Activated gamma-delta T cell treated with Interleukin-2 at 50 U/mL for 16 hours (primary cell): ENCODE measurements around the gene CNGA3.

Source experiments
- DNase-seq: peaks from one replicate; pipeline ENCODE4 v3.0.0-alpha.2; 2020

Gene CNGA3

DNA sequence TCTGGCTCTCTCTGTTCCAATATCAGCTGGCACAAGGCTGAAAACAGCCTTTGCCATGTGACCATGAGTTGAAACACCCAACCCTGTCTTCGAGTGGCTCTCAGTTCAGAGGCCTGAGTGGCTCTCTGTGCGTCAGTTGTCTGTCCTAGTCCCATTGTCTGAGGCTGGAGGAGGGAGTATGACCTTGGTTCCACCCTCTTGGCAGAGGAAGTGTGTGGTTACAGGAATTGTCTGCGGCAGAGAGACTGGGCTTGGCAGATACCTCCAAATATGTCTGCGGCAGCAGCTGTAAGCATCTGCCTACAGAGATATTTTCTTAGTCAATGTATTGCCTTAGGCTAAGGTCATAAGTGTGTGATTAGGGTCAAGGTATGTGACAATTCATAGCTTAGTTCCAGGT, 32.6 kb downstream of the CNGA3 start:
- DNase-seq: no peak

- no peak for DNase-seq
Observed at GRCh38 chr2:98379311-98380202, 33.3 kb downstream of the CNGA3 start.

GRCh38 chr2:98380203-98380535, 33.9 kb downstream of the CNGA3 start:
- no peak for DNase-seq

- no peak for DNase-seq
Observed at GRCh38 chr2:98381494-98381893, 35.2 kb downstream of the CNGA3 start.

- no peak for DNase-seq
Observed at GRCh38 chr2:98382086-98382485, 35.8 kb downstream of the CNGA3 start.

DNA sequence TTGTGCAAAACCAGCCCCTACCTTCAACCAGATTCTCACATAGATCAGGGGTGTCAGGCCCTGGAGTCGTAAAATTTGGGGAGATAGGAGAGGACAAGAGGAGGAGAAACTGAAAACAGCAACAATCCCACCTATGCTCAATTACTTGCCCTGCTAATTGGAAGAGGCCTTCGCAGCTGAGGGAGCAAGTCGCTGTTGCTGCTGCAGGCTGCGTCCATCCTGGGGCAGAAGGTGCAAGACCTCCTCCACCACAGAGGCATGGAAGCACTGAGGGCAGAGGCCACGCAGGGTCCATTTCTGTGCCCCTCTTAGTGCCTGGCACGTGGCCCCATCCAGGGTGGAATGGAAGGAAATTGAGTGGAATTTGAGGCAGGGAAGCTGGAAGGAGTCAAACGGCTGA, 36.5 kb downstream of the CNGA3 start:
- no peak for DNase-seq

- DNase-seq: no peak
Observed at GRCh38 chr2:98383166-98383565, 36.9 kb downstream of the CNGA3 start.

GRCh38 chr2:98385050-98385699, 38.9 kb downstream of the CNGA3 start:
- DNase-seq: peak; percentile 59

GRCh38 chr2:98387478-98387877, 41.2 kb downstream of the CNGA3 start:
- no peak for DNase-seq

DNA sequence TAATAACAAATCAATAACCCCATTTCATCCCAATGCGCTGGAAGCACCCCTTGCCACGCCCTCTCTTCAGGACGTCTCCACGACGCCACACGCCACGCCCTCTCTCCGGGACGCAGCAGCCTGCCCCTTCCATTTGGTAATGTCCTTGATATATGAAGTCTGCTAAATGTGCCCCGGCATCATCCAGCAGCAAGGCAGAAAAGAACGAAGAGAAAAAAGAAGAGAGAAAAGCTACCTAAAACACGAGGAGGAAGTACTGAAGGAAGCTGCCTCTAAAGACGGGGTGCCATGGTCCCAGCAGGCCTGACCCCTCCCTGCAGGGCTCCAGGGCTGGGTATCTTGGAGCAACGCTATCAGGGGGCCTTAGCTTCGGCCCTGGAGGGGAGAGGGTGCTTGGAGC, 41.8 kb downstream of the CNGA3 start:
- no peak for DNase-seq

GRCh38 chr2:98388601-98389250, 42.5 kb downstream of the CNGA3 start:
- no peak for DNase-seq

GRCh38 chr2:98389251-98389605, 43.0 kb downstream of the CNGA3 start:
- no peak for DNase-seq

GRCh38 chr2:98390571-98391476, 44.6 kb downstream of the CNGA3 start:
- DNase-seq: no peak

DNA sequence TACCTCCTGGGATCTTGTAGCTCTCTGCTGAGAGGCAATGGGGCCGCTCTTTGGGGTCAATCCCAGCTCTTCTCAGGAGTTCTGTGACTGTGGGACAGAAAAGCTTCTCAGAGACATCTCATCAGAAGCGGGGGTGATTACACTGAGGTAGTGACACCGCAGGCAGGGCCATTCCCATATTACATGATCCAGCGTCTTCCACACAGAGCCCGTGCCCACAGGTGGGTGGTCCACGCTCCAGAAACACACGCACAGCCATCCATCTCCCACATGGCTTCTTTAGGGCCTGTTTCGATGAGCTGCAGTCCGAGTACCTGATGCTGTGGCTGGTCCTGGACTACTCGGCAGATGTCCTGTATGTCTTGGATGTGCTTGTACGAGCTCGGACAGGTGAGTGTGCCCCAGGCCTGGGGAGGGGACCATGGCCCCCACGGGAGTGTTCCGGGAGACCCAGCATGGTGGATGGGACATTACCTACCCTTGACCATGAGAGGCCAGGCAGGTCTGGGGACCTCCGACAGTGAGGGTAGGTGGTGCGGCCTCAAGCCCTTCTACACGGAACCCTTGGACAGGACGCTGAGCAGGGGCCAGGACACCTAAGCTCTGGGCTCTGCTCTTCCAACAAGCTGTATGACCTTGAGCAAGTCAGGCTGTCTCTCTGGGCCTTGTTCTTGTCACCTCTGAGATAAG, 45.5 kb downstream of the CNGA3 start:
- DNase-seq: no peak

- no peak for DNase-seq
Observed at GRCh38 chr2:98393354-98393753, 47.1 kb downstream of the CNGA3 start.

GRCh38 chr2:98394595-98395153, 48.4 kb downstream of the CNGA3 start:
- DNase-seq: no peak

- DNase-seq: no peak
Observed at GRCh38 chr2:98395977-98396376, 49.7 kb downstream of the CNGA3 start.

- no peak for DNase-seq
Observed at GRCh38 chr2:98396745-98397355, 50.6 kb downstream of the CNGA3 start.

GRCh38 chr2:98399140-98399539, 52.9 kb downstream of the CNGA3 start:
- no peak for DNase-seq

DNA sequence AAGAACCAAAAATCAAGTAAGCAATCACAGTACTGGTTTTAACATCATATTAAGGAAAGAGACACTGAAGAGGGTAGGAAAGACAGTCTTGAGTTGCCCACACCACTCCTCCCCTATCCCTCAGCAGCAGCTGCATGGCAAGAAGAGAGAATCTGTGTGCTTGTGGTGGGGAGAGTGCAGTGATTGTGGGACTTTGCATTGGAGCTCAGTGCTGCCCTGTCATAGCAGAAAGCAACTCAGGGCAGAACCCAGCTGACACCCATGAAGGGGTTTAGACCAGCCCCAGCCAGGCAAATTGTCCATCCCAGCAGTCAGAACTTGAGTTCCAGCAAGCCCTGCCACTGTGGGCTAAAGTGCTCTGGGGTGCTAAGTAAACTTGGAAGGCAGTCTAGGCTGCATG, 57.6 kb downstream of the CNGA3 start:
- no peak for DNase-seq

GRCh38 chr2:98404556-98405250, 58.4 kb downstream of the CNGA3 start:
- DNase-seq: no peak
